ENCODE results near the gene SLCO2A1. TPM values are rescaled to one million over a fixed set of nuclear protein-coding genes. Genes with fewer than 3 reads are reported as not detected.

SLCO2A1 gene
- polyA plus RNA-seq, 1 donor (not counting 4 experiments of a cell fraction or from before 2014, with no cell fraction given): 0.80 TPM

- H4K20me1 ChIP-seq (ENCODE audit: control insufficient read depth, extremely low read depth, insufficient read depth, low read length): peaks cover 14% of the 10 kb centered on the region
- H3K4me2 ChIP-seq (ENCODE audit: control insufficient read depth, extremely low read depth, insufficient read depth, low read depth, low read length): no peak overlapping the region
- H3K9me3 ChIP-seq (ENCODE audit: control insufficient read depth, low read depth, low read length): no peaks in the 10 kb centered on the region
- peaks cover 75% of the 10 kb centered on the region for H3K27me3 ChIP-seq (ENCODE audit: control insufficient read depth, extremely low read depth, insufficient read depth, low read length)
- FAIRE-seq (no peak), DNase-seq (ENCODE audit: low read depth, low spot score) (no peak)
- TF ChIP-seq EZH2 (IDR thresholded peaks at IDR 0.05; ENCODE audit: low read length) (no peak), CTCF (optimal IDR thresholded peaks at IDR 0.05 in 1 of 3, IDR thresholded peaks at IDR 0.05 in 1 of 3, conservative IDR thresholded peaks at IDR 0.05 in 1 of 3; ENCODE audit: extremely low read depth in 1 of 3, insufficient read depth in 2 of 3, low read length in 3 of 3) (no peak)
- no peak overlapping the region for H3K4me3 ChIP-seq (ENCODE audit: control insufficient read depth in 2 of 3, extremely low read depth in 1 of 3, insufficient read depth in 2 of 3, low read depth in 1 of 3, low read length in 3 of 3)
- no peaks in the 10 kb centered on the region for H3K9me1 ChIP-seq (ENCODE audit: control insufficient read depth, extremely low read depth, insufficient read depth, low read length)
- no peak overlapping the region for H2AFZ ChIP-seq (ENCODE audit: control insufficient read depth, low read length)
- no peak overlapping the region for H3K9ac ChIP-seq (ENCODE audit: control insufficient read depth, extremely low read depth, insufficient read depth, low read length)
- H3K36me3 ChIP-seq (ENCODE audit: control insufficient read depth in 2 of 2, extremely low read depth in 1 of 2, insufficient read depth in 2 of 2, low read length in 2 of 2): no peaks in the 10 kb centered on the region
- dilution Hi-C loops (cut with MboI; ENCODE audit: extremely low pct_ligation_motif_present, low sequenced_read_pairs): no loop called here
- no peak overlapping the region for H3K27ac ChIP-seq (ENCODE audit: control insufficient read depth, insufficient read depth, low read length)
- H3K79me2 ChIP-seq (ENCODE audit: control insufficient read depth, insufficient read depth, low read length): no peaks in the 10 kb centered on the region
- peaks cover 28% of the 10 kb centered on the region for H3K4me1 ChIP-seq (ENCODE audit: control insufficient read depth, extremely low read depth, insufficient read depth, low read length)
These were observed 89.2 kb downstream of the SLCO2A1 start for GRCh38 chr3:133940536-133940935.

GRCh38 chr3:133939463-133939835 is 90.3 kb downstream of the SLCO2A1 start:
- peak; percentile 10 for TF ChIP-seq EZH2 (IDR thresholded peaks at IDR 0.05; ENCODE audit: low read length)
- TF ChIP-seq CTCF (optimal IDR thresholded peaks at IDR 0.05 in 1 of 3, IDR thresholded peaks at IDR 0.05 in 1 of 3, conservative IDR thresholded peaks at IDR 0.05 in 1 of 3; ENCODE audit: extremely low read depth in 1 of 3, insufficient read depth in 2 of 3, low read length in 3 of 3): no peak
- peaks cover 17% of the 10 kb centered on the region for H3K4me1 ChIP-seq (ENCODE audit: control insufficient read depth, extremely low read depth, insufficient read depth, low read length)
- peaks cover 86% of the 10 kb centered on the region for H3K27me3 ChIP-seq (ENCODE audit: control insufficient read depth, extremely low read depth, insufficient read depth, low read length)
- H3K27ac ChIP-seq (ENCODE audit: control insufficient read depth, insufficient read depth, low read length): no peak overlapping the region
- H3K4me3 ChIP-seq (ENCODE audit: control insufficient read depth in 2 of 3, extremely low read depth in 1 of 3, insufficient read depth in 2 of 3, low read depth in 1 of 3, low read length in 3 of 3): no peak overlapping the region
- no peaks in the 10 kb centered on the region for H3K9me1 ChIP-seq (ENCODE audit: control insufficient read depth, extremely low read depth, insufficient read depth, low read length)
- H2AFZ ChIP-seq (ENCODE audit: control insufficient read depth, low read length): no peak overlapping the region
- peaks cover 11% of the 10 kb centered on the region for H4K20me1 ChIP-seq (ENCODE audit: control insufficient read depth, extremely low read depth, insufficient read depth, low read length)
- dilution Hi-C loops (cut with MboI; ENCODE audit: extremely low pct_ligation_motif_present, low sequenced_read_pairs): no loop called here
- FAIRE-seq: no peak
- no peak for DNase-seq (ENCODE audit: low read depth, low spot score)
- no peaks in the 10 kb centered on the region for H3K9me3 ChIP-seq (ENCODE audit: control insufficient read depth, low read depth, low read length)
- no peak overlapping the region for H3K4me2 ChIP-seq (ENCODE audit: control insufficient read depth, extremely low read depth, insufficient read depth, low read depth, low read length)
- no peaks in the 10 kb centered on the region for H3K36me3 ChIP-seq (ENCODE audit: control insufficient read depth in 2 of 2, extremely low read depth in 1 of 2, insufficient read depth in 2 of 2, low read length in 2 of 2)
- no peaks in the 10 kb centered on the region for H3K79me2 ChIP-seq (ENCODE audit: control insufficient read depth, insufficient read depth, low read length)
- H3K9ac ChIP-seq (ENCODE audit: control insufficient read depth, extremely low read depth, insufficient read depth, low read length): no peak overlapping the region

Measured in keratinocyte (primary cell).